DOHH2 (cell line): Measurements from ENCODE around the gene NPIPB6.

Experiments used
- H3F3A ChIP-seq: fragments of 200-600 bp; sonication (generic), shearing (Covaris generic); 2 replicates; pipeline ENCODE4 v1.6.0; 2016; ENCODE audit warnings: antibody characterized with exemption, mild to moderate bottlenecking; ENCODE audit not compliant: control insufficient read depth, insufficient read depth
- H3K27ac ChIP-seq: fragments of 200-600 bp; sonication (generic); 2 replicates; pipeline ENCODE4 v1.5.1; 2014; ENCODE audit warnings: low read depth, mild to moderate bottlenecking, low read length, moderate library complexity
- H3K27me3 ChIP-seq: fragments of 200-600 bp; sonication (generic); 2 replicates; pipeline ENCODE4 v1.6.1; 2014; ENCODE audit warnings: mild to moderate bottlenecking, low read length, mixed read lengths; ENCODE audit not compliant: control insufficient read depth
- H3K36me3 ChIP-seq: fragments of 200-600 bp; sonication (generic); 2 replicates; pipeline ENCODE4 v1.6.1; 2014; ENCODE audit warnings: mild to moderate bottlenecking, low read length, moderate library complexity, mixed read lengths; ENCODE audit not compliant: control insufficient read depth
- H3K4me1 ChIP-seq: fragments of 200-600 bp; sonication (generic); 2 replicates; pipeline ENCODE4 v1.6.1; 2014; ENCODE audit warnings: mild to moderate bottlenecking, low read length, mixed read lengths; ENCODE audit not compliant: control insufficient read depth
- H3K4me2 ChIP-seq: fragments of 200-600 bp; sonication (generic); 2 replicates; pipeline ENCODE4 v1.6.0; 2014; ENCODE audit warnings: mild to moderate bottlenecking, low read length, moderate library complexity
- H3K4me3 ChIP-seq: fragments of 200-600 bp; sonication (generic); 2 replicates; pipeline ENCODE4 v1.5.1; 2014; ENCODE audit warnings: mild to moderate bottlenecking, low read length, mixed read lengths
- H3K79me2 ChIP-seq: fragments of 200-600 bp; sonication (generic); 2 replicates; pipeline ENCODE4 v1.6.1; 2014; ENCODE audit warnings: mild to moderate bottlenecking, low read length, mixed read lengths; ENCODE audit not compliant: control insufficient read depth
- H3K9me2 ChIP-seq: fragments of 200-600 bp; sonication (generic); replicated peaks from 2 replicates; pipeline ENCODE4 v1.6.1; 2014; ENCODE audit warnings: mild to moderate bottlenecking, low read length, mixed read lengths; ENCODE audit not compliant: control insufficient read depth
- H3K9me3 ChIP-seq: fragments of 200-600 bp; sonication (generic); 2 replicates; pipeline ENCODE4 v1.6.1; 2014; ENCODE audit warnings: antibody characterized with exemption, low read length, mixed read lengths; ENCODE audit not compliant: control insufficient read depth, insufficient read depth
- H4K20me1 ChIP-seq: fragments of 200-600 bp; sonication (generic); 2 replicates; pipeline ENCODE4 v1.6.0; 2014; ENCODE audit warnings: low read depth, mild to moderate bottlenecking, antibody characterized with exemption, low read length, moderate library complexity; ENCODE audit not compliant: control insufficient read depth, insufficient read depth
- EZH2phosphoT487 ChIP-seq: fragments of 200-600 bp; sonication (generic); IDR thresholded peaks from 2 replicates; pipeline ENCODE4 v1.6.1; 2017; ENCODE audit warnings: borderline replicate concordance, mild to moderate bottlenecking, antibody characterized with exemption, low read length, moderate library complexity, mixed read lengths
- TF ChIP-seq, protein P1 (sequence below): fragments of 200-600 bp; sonication (generic); IDR thresholded peaks from one replicate; pipeline ENCODE4 v1.5.1; 2014; ENCODE audit warnings: antibody characterized with exemption, mild to moderate bottlenecking, low read depth, low read length; ENCODE audit not compliant: poor library complexity, severe bottlenecking

NPIPB6 gene

DNA sequence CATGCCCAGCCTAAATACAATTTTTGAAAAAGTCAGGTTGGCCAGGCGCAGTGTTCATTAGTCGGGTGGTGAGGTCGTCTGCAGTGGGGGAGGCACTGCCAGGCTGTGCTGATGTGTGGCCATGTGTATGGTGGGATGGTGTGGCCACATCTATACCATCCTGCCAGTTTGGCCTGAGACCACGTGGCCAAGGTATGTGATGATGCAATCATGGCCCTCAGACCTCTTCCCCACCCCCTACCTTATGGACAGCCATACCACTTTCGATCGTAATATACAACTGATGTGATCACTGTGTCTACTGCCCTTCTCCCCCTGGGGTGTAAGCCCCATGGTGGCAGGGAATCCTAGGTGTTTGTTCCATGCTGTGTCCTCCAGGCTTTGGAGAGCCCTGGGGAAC, 47.3 kb downstream of the NPIPB6 start:
- Histone ChIP-seq H4K20me1 (no peaks in the 10 kb centered on the region), H3K4me2 (no peak overlapping the region), H3K36me3 (no peaks in the 10 kb centered on the region), H3K27me3 (no peaks in the 10 kb centered on the region), H3K27ac (no peak overlapping the region), H3K4me1 (no peaks in the 10 kb centered on the region), H3F3A (no peaks in the 10 kb centered on the region), H3K9me2 (no peaks in the 10 kb centered on the region), H3K79me2 (no peaks in the 10 kb centered on the region), H3K4me3 (no peak overlapping the region), H3K9me3 (no peaks in the 10 kb centered on the region)
- no peak for TF ChIP-seq EZH2phosphoT487
- TF ChIP-seq, protein P1, sequence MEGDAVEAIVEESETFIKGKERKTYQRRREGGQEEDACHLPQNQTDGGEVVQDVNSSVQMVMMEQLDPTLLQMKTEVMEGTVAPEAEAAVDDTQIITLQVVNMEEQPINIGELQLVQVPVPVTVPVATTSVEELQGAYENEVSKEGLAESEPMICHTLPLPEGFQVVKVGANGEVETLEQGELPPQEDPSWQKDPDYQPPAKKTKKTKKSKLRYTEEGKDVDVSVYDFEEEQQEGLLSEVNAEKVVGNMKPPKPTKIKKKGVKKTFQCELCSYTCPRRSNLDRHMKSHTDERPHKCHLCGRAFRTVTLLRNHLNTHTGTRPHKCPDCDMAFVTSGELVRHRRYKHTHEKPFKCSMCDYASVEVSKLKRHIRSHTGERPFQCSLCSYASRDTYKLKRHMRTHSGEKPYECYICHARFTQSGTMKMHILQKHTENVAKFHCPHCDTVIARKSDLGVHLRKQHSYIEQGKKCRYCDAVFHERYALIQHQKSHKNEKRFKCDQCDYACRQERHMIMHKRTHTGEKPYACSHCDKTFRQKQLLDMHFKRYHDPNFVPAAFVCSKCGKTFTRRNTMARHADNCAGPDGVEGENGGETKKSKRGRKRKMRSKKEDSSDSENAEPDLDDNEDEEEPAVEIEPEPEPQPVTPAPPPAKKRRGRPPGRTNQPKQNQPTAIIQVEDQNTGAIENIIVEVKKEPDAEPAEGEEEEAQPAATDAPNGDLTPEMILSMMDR: no peak

DNA sequence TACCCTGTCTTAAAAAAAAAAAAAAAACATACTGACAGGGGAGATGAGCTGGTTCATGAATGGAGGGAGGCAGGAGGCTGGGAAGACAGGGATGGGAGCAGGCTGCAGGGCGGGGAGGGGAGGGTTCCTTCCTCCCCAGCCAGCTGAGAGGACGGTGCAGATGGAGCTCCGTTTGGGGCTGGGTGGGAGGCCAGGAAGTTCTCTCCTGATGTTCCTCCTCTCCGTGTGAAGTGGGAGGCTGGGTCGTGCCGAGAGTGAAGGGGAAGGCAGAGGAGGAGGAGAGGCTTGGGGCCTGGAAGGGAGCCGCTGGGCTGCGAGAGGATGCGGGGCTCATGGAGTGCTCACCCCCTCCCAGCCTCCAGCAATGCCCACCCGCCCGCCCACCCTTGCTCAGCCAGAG, 49.7 kb downstream of the NPIPB6 start:
- Histone ChIP-seq H3K9me2 (no peaks in the 10 kb centered on the region), H3K36me3 (no peaks in the 10 kb centered on the region), H4K20me1 (no peaks in the 10 kb centered on the region), H3F3A (no peaks in the 10 kb centered on the region), H3K79me2 (no peaks in the 10 kb centered on the region), H3K9me3 (no peaks in the 10 kb centered on the region), H3K27me3 (0 out of 2 replicates have a peak, but pooled peaks cover 3% of the 10 kb centered on the region), H3K4me1 (no peaks in the 10 kb centered on the region), H3K4me3 (no peak overlapping the region), H3K4me2 (no peak overlapping the region), H3K27ac (no peak overlapping the region)
- TF ChIP-seq, protein P1: no peak
- TF ChIP-seq EZH2phosphoT487: no peak

DNA sequence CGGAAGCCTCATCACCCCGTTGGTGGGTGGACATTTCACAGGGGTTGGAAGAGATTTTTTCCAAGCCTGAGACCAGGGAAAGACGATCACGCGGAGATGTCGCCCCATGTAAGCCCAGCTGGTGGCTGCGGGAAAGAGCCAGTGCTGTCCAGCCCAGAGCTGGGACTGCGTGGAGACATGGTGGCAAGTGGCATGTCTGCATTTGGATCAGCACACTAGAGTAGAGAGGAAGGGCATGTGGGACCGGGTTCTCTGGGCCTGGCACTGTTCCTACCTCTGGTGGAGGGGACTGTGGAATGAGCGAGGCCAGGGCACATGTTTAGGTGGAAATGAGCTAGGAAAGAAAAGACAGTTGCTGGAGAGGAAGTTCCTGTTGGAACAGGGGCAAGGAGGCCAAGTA, 51.0 kb downstream of the NPIPB6 start:
- Histone ChIP-seq H4K20me1 (no peaks in the 10 kb centered on the region), H3K9me2 (no peaks in the 10 kb centered on the region), H3K4me2 (no peak overlapping the region), H3K4me1 (no peaks in the 10 kb centered on the region), H3K79me2 (no peaks in the 10 kb centered on the region), H3K27me3 (0 out of 2 replicates have a peak, but pooled peaks cover 3% of the 10 kb centered on the region), H3F3A (no peaks in the 10 kb centered on the region), H3K4me3 (no peak overlapping the region), H3K9me3 (no peaks in the 10 kb centered on the region), H3K27ac (no peak overlapping the region), H3K36me3 (no peaks in the 10 kb centered on the region)
- TF ChIP-seq EZH2phosphoT487: no peak
- TF ChIP-seq, protein P1: no peak
